Measurements from ENCODE around the gene KMT5C.

KMT5C gene

DNA sequence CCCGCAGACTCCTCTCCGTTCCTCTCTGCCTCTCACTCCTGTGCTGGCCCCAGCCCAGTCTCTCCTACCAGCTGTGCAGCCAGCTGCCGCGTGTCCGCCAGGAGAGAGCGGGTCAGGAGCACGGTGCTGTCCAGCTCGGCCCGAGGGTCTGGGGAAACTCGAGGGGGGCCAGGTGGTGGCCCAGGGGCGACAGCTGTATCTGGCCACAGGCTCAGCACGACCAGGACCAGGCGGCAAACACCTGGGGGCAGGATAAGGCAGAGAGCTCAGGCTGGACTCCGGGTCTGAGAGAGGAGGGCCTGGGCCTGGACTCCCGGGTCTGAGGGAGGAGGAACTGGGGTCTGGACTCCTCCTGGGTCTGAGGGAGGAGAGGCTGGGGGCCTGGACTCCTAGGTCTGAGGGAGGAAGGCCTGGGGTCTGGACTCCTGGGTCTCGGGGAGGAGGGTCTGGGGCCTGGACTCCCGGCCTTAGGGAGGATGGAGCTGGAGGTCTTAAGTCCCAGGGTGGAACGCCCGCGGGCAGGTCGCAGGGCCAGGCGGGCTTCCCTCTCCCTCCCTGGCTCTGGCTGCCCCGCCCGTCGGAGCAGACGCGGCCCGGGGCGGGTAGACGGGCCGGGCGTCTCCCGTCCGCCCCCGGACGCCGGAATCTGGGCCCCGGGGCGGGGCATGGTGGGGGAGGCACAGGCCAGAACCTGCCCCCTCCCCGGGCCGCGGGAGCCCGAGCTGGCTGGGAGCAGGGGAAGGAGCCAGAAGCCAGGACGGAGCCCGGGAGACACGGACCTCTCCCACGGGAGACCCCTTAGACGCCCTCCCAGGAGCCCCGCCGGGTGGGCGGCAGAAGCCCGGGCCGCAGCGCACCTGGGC lies 29.3 kb downstream of the KMT5C start:
- no peak for DNase-seq (ENCODE audit: low read depth)

DNA sequence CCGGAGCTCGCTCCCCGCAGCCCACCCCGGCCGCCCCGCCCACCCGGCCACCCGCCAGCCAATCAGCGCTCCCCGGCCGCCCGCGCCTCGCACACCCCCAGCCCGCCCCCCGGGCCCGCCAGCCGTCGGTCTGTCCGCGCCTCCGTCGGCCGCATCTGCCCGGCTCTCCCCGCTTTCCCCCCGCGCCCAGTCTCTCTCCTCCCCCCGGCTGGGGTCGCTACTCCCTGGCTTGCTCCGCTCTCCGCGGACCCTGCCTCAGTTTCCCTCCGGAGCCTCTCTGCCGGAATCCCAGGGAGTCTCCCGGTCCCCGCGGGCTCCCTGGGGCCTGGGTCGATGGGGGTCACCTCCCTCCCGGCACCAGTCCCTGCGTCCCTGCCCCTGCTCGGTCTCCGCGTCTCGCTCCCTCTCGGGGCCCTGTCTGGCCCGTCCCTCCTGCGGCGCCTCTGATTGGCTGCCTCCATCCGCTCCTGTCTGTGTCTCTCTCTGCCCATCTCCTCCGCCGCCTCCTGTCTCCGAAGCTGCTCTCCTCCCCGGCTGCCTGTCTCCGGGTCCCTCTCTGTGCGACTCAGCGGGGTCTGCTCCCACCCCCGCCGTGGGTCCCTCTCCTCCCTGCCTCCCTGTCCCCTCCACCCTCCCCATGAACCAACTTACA lies 30.1 kb downstream of the KMT5C start:
- DNase-seq (ENCODE audit: low read depth): peak; percentile 55

DNA sequence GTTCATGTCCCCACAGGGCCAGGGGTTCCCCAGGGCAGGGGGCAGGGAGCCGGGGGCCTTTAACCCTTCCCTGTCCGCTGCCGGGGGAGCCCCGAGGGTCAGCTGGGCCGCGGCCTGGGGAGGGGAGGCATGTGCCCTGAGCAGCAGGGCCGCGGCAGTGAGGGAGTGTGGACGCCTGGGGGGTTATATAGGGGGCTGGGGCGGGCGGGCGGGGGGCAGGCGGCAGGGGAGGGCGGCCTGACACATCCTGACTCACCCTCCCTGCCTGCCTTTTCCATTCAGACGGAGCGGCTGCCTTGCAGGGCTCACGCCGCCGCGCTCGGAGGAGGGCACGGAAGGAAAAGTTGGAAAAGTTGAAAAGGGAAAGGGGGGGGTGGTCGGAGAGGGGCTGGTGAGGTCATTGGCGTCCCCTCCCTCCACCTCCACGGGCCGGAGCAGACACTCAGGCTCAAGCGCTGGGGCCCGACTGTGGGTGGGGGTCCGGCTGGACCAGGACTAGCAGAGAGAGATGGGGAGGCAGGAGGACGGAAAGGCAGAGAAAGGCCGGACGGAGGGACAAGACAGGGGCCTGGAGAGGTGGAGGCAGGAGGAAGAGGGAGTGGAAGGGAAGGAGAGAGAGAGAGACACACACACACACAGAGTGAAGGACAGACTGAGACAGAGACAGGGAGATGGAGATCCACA lies 30.8 kb downstream of the KMT5C start, which contains the start of gene IL11:
TSS of gene IL11 (minus strand) at position 159 of the 684 bp plus-strand sequence. CDS start at position 6, 153 bp downstream.
- no peak for DNase-seq (ENCODE audit: low read depth)

DNA sequence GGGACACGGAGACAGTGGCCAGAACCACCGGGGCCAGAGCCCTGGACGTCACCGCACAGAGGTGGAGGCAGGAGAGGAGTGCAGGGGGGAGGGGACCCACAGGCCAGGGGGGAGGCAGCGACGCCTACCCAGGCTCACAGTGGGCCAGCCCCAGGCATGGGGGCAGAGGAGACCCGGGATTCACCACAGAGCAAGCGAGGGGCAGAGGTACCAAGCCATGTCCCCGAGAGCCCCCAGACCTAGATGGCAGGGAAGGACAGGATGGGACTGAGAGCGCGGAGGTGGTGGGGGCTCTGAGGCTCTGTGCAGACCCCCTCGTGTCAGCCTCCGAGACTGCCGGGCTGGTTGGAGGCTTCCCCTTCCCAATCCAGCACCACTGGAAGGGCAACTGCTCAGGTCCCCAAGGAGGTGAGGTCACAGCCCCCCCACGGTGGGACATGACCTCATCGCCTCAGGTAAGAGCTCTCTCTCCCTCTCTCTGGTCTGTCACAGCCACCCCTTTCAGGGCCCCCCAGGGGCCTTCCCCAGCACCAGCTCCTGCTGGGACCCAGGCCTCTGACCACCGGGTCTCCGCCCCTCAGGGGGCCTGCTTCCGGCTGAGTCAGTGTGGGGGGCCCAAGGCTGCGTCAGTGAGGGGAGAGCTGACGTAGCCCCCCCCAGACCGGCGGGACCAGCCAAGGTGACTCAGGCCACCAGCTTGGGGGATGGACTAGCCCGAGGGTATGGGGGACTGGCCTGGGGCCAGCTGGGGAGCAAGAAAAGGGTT lies 32.8 kb downstream of the KMT5C start:
- DNase-seq (ENCODE audit: low read depth): no peak

DNA sequence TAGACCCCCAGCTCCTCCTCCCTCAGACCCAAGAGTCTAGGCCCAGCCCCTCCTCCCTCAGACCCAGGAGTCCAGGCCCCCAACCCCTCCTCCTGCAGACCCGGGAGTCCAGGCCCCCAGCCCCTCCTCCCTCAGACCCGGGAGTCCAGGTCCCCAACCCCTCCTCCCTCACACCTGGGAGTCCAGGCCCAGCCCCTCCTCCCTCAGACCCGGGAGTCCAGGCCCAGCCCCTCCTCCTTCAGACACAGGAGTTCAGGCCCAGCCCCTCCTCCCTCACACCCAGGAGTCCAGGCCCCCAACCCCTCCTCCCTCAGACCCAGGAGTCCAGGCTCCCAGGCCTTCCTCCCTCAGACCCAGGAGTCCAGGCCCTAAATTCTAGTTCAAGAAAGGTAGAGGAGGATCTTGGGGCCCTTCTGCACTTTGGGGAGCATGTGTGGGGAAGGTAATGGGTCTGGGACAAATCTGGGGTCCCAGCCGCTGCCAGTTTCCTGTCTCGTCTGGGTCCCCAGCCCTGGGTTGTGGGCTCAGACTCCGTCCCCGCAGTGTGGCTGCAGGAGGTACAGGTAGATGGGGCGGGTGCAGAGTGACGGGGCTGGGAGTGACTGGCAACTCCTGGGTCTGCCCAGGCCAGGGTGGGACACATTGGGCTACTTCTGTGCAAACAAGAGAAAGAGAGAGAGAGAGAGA lies 33.8 kb downstream of the KMT5C start:
- DNase-seq (ENCODE audit: low read depth): no peak

DNA sequence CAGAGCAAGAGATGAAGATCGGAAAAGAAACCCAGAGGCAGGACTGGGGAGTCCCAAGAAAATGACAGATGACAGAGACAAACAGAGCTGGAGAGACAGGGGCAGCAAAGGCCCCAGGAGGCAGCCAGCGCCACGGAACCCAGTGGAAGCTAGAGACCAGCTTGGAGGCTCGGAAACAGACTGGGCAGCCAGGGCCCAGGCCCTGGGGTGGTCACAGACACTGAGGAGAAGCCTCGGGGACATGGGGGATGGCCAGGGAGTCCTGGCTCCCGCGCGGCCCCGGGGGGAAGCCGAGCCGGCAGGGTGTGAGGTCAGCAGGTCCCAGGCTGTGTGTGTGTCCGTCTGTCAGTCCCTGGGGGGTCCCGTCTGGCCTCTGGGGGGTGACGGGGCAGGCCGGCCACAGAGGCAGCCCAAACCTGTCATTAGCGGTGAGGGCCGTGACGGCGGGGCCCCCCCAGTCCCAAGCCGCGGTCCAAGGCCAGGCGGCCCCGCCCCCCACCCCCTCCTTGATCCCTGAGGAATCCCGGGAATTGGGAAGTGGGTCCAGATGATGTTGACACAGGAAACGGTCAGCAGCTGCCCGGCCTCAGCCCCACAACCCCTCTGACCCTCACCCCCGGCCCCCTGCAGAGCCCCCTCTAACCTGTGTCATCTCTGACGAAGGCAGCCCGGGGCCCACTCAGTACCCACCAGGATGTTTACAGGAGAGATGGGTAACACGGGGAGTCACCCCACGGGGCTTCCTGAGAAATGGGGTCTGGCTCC lies 34.5 kb downstream of the KMT5C start:
- no peak for DNase-seq (ENCODE audit: low read depth)

DNA sequence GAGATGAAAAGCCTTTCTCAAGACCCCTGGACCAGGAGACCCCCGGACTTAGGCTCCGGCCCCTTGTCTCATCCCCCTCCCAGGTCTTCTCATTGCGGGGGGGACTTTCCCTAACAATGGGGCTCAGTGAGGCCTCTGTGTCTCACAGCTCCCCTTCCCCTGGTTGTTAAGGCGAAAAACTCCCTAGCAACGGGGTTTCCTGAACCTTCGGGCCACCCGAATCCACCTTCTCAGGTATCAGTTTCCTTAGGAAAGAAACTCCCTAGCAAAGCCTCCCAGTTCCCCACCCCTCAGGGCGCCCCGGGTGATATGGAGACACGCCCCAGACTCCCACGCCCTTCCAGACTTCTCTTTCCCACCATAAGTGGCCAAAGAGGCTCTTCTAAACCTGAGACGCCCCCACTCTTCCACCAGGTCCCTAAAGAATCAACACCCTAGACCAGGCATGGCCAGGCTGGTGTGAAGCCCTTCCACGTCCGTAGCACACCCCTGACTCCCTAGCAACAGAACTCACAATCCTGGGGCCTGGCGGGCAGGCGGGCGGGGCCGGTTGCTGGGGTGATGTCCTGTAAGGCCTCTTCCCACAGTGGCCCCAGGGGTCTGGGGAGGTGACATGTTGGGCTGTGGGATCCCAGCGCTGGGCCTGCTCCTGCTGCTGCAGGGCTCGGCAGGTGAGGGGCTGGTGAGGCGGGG lies 36.7 kb downstream of the KMT5C start, which contains the start of gene TMEM190:
TSS of gene TMEM190 (plus strand) at position 586 of the 693 bp plus-strand sequence. CDS start at position 614, 28 bp downstream.
- no peak for DNase-seq (ENCODE audit: low read depth)

DNA sequence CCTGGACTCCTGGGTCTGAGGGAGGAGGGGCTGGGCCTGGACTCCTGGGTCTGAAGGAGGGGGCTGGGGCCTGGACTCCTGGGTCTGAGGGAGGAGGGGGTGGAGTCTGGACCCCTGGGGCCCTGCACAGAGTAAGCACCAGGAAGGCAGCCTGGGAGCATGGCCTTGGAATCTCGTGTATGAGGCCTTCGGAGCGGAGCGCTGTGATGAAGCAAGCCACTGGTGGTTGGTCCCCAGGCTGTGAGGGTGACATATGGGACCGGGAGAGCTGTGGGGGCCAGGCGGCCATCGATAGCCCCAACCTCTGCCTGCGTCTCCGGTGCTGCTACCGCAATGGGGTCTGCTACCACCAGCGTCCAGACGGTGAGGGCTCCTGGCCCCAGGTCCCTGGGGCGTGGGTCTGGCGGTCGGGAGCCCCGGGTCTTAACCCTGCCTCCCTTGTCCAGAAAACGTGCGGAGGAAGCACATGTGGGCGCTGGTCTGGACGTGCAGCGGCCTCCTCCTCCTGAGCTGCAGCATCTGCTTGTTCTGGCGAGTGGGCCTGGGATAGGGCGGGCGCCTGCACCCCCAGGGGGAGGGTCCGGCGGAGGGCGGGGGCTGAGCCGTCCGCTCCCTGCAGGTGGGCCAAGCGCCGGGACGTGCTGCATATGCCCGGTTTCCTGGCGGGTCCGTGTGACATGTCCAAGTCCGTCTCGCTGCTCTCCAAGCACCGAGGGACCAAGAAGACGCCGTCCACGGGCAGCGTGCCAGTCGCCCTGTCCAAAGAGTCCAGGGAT lies 37.9 kb downstream of the KMT5C start:
- no peak for DNase-seq (ENCODE audit: low read depth)

DNA sequence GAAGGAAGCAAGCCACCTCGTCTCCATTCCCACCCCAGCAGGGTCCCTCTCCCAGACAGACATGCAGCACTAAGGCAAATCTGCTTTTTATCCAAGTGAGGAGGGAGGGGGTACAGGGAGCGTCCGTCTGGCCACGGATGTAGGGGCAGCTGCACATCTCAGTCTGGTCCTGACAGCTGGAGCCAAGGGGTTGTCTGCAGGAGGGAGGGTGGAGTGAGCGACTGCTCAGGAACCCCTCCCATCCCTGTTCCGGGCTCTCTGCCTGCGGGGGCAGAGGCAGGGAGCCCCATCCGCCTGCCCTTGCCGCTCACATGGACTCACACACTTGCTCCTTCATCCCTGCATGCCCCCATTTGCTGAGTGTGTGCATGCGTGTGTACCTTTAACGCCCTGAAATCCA lies 39.5 kb downstream of the KMT5C start:
- no peak for DNase-seq (ENCODE audit: low read depth)

DNA sequence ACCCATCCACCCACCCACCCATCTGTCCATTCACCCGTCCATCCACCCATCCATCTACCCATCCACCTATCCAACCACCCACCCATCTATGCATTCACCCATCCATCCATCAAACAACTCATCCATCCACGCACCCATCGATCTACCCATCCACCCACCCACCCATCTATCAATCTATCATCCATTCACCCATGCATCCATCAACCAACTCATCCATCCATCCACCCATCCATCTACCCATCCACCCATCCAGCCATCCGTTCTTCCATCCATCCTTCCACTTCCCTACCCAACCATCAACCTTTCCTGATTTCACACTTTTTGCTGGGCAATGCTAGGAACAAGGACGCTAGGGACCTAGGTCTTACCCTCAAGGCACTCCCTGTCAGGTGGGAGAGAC lies 42.3 kb downstream of the KMT5C start:
- DNase-seq (ENCODE audit: low read depth): no peak

DNA sequence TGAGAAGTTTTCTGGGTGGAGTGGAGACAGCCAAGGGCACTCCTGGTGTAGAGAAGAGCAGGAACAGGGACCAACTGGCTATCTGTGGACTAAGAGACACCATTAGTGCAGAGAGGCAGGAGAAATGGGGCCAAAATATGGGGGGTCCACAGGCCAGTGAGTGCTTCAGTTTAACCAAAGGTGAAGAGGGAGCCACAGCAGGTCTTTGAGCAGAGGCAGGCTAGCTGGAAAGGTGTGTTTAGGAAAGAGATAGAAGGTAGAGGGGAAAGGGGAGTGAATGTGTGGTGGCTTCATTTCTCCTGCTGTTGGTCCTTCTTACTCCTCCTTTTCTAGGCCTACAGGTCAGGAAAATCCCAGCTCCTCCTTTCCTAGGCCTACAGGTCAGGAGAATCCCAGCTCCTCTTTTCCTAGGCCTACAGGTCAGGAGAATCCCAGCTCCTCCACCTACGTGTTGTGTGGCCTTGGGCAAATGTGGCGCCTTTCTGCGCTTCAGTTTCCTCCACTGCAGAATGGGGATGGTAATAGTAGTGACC lies 42.9 kb downstream of the KMT5C start:
- DNase-seq (ENCODE audit: low read depth): no peak

DNA sequence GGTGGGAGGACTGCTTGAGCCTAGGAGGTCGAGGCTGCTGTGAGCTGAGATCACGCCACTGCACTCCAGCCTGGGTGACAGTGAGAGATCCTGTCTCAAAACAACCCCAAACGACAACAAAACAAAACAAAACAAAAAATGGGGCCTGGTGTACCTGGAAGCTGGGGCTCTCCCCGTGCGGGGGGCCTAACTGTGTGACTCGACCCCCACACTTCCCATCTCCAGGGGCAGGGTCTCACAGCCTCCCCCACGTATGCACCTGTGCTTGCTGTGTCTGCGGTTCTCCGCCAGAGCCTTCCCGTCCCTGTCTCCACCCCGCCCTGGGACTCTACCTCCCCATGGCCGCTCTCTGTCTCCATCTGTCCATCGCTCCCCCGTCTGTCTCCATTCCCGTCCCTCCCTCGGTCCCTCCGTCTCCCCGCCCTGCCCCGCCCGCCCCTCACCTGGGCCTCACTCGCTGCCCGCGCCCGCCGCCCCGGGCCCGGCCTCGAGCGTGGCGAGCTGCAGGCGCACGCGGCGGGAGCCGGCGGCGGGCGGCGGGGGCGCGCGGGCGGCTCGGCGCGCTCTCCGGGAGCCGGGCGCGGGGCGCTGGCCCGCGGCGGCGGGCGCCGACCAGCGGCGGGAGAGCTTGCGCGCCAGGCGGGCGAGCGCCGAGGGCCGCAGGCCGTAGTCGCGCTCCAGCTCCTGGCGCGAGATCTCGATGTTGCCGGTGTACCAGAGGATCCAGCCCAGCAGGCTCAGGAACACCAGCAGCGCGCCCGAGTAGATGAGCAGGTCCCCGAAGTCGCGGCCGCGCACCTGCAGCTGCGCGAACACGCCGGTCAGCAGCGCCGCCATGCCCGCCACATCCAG lies 43.8 kb downstream of the KMT5C start:
- no peak for DNase-seq (ENCODE audit: low read depth)

DNA sequence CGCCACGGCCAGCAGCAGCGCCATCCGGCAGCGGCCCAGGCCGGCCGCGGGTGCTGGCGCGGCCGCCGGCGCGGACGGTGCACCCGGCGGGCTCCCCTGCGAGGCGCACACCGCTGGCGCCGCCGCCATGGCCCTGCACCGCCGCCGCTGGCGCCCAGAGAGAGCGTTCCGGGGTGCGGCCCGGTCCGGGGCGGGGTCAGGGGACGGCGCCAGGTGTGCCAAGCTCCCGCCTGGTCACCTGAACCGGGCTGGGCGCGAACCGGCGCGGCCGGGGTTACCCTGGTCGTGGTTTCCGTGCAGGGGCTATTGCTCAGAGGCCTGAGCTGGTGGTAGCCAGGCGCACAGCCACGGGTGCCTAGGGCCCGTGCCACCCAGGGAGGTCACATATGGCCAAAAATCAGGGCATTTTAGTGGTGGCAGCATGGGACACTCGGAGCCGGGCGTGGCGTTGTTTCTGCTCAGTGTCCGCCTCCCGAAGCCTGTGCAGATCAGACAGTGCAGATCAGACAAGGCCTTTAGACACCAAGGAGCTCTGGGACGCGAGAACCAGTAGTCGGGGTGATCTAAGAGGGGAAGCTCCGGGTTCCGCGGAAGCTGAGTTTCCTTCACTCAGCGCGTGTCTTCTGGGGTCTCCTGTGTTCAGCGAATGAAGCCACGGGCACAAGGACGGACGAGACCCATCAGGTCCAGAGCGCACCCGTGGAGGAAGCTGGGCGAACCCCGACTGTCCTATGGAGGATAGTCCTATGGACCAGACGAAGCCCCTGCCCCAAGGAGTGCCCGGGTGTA lies 44.6 kb downstream of the KMT5C start, which contains the start of gene TMEM238:
TSS of gene TMEM238 (minus strand) at position 162 of the 789 bp plus-strand sequence. CDS start at position 129, 33 bp downstream.
- DNase-seq (ENCODE audit: low read depth): no peak

DNA sequence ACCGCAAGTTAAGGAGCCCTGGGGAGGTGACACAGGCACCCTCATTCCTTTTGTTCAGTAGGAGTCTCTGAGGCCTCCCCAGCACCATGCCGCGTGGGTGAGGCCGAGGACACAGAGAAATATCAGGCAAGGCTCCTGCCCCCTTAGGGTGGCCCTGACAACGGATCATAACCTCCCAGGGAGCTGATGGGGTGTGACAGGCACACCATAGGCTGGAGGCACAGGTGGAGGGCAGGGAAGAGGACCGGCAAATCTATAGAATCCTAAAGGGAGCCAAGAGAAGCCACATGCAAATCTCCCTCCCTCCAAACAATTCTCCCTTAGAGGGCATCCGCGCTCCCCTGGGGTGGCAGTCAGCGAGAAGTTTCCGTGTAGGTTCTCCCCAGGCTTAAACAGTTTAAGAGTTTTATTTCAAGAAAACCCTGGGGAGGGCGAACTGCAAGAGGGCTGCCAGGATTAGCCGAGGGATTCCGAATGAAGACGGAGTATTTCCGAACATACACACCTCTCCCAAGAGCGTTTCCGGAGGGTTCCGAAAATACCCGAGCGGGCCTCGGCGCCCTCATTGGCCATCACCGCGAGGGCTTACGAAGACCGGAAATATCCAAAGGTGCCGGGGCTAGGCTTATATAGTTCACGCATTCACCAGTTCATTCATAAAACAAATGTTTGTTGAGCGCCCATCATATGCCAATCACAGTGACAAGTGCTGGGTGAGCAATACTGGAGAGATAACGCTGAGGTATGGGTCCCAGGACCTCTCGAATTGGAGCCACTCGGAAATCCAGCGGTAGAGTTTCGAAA lies 45.4 kb downstream of the KMT5C start:
- DNase-seq (ENCODE audit: low read depth): peak; percentile 91

DNA sequence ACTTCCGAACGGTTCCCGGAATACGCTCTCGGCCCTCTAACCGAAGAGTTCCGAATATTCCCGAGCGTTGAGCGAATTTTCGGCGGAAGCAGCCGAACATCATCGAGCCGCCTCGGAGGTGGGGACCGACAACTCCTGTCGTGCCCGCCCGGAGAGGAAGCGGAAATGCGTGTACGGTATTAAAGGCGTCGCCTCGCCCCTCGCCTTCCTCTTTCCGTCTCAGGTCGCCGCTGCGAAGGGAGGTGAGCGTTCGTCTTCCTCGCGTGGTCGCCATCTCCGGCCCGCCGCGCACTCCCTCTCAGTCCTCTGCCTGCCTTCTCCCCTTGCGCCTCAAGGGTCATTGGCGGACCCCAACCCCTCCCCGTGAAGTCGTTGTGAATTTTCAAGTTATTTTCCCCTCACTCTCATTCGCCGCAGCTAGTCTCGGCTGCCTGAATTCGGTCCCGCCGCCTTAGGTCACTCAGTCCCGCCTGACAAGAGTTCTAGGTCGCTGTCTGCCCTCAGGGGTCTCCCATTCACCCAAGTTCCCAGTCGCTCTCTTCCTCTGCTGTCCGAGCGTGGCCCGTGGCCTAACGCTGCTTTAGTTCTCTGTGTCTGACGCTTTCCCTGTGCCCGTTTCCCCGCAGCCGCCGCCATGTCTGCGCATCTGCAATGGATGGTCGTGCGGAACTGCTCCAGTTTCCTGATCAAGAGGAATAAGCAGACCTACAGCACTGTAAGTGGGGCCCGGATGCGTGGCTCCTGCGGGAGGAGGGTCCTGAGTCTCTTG lies 46.2 kb downstream of the KMT5C start, which contains the start of gene RPL28:
TSS of gene RPL28 (plus strand) at position 209 of the 769 bp plus-strand sequence. CDS start at position 635, 426 bp downstream.
- peak; percentile 97 for DNase-seq (ENCODE audit: low read depth)

Data from GM04504 (cell line).